HEK293T (cell line): Measurements from ENCODE around the gene NEDD4.

Experiments
- ARNT ChIP-seq: fragments of 450-650 bp; IDR thresholded peaks from 2 replicates; pipeline ENCODE4 v1.6.1; 2017; ENCODE audit warnings: mild to moderate bottlenecking
- BHLHE40 ChIP-seq: fragments of 450-650 bp; IDR thresholded peaks from 2 replicates; pipeline ENCODE4 v1.6.1; 2016; ENCODE audit warnings: mild to moderate bottlenecking, moderate library complexity, borderline replicate concordance
- FOXK2 ChIP-seq: fragments of 450-650 bp; IDR thresholded peaks from 2 replicates; pipeline ENCODE4 v1.6.1; 2016; ENCODE audit warnings: mild to moderate bottlenecking
- FOXM1 ChIP-seq: fragments of 450-650 bp; IDR thresholded peaks from 2 replicates; pipeline ENCODE4 v1.6.1; 2017; ENCODE audit warnings: mild to moderate bottlenecking, borderline replicate concordance
- HDGF ChIP-seq: fragments of 450-650 bp; IDR thresholded peaks from 2 replicates; pipeline ENCODE4 v1.6.1; 2017; ENCODE audit warnings: antibody characterized with exemption, borderline replicate concordance
- NFRKB ChIP-seq: fragments of 450-650 bp; IDR thresholded peaks from 2 replicates; pipeline ENCODE4 v1.6.1; 2016; ENCODE audit warnings: mild to moderate bottlenecking, moderate library complexity
- PKNOX1 ChIP-seq: fragments of 450-650 bp; IDR thresholded peaks from 2 replicates; pipeline ENCODE4 v1.6.1; 2016
- SUZ12 ChIP-seq: fragments of 450-650 bp; IDR thresholded peaks from 2 replicates; pipeline ENCODE4 v1.6.1; 2016; ENCODE audit warnings: mild to moderate bottlenecking
- TARDBP ChIP-seq: fragments of 450-650 bp; IDR thresholded peaks from 2 replicates; pipeline ENCODE4 v1.6.1; 2016
- ZNF384 ChIP-seq: fragments of 450-650 bp; IDR thresholded peaks from 2 replicates; pipeline ENCODE4 v1.6.1; 2016

- no peak for TF ChIP-seq HDGF
- no peak for TF ChIP-seq ARNT
- no peak for TF ChIP-seq FOXM1
- TF ChIP-seq BHLHE40: no peak
- no peak for TF ChIP-seq PKNOX1
- no peak for TF ChIP-seq ZNF384
- TF ChIP-seq TARDBP: no peak
- TF ChIP-seq SUZ12: no peak
- TF ChIP-seq NFRKB: no peak
- no peak for TF ChIP-seq FOXK2
Observed at GRCh38 chr15:55869660-55870059, 123.8 kb downstream of the NEDD4 start.
